ENCODE results near the gene ZNF280D. TPM values are rescaled to one million over a fixed set of nuclear protein-coding genes. Genes with fewer than 3 reads are reported as not detected.

The ZNF280D gene
- total and polyA plus RNA-seq, 2 of the 4 experiments (the other 2 are of a cell fraction) = 8.3 to 21.0 TPM

DNA sequence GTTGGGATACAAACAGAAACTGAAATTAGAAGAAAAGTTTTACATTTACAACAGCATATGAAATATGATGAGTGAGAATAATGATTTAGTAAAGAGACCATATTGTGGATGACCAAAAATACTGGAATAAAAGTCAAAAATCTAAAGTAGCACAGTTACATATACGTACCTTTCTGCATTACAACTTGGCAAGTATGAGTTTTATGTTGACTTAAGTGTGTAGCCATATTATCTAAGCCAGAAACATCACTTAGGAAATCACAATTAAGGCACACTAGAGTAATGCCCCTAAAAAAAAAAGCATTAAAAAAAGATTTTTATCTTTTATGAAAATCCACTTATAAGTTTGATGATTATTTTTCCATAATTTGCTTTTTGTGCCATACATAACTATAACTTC, 79.1 kb downstream of the ZNF280D start:
- H3K9me3 ChIP-seq (ENCODE audit: control insufficient read depth, insufficient read depth, low read length) = no peaks in the 10 kb centered on the region
- no peaks in the 10 kb centered on the region for H3K27me3 ChIP-seq (ENCODE audit: control insufficient read depth, insufficient read depth, low read length)
- no peak overlapping the region for H2AK5ac ChIP-seq (ENCODE audit: low read depth, low read length)
- no peak overlapping the region for H2AFZ ChIP-seq (replicated peaks; ENCODE audit: low read length, poor library complexity)
- H3K4me2 ChIP-seq (ENCODE audit: low read depth, low read length) = no peak overlapping the region
- no peak overlapping the region for H2BK15ac ChIP-seq (ENCODE audit: low read depth, low read length)
- ATAC-seq (ENCODE audit: low read depth) (no peak), DNase-seq (no peak)
- dilution Hi-C loops (cut with HindIII; ENCODE audit: low sequenced_read_pairs, unreplicated experiment) = no loop called here
- TF ChIP-seq FOS (IDR thresholded peaks at IDR 0.05; ENCODE audit: low read depth, low read length) (no peak), POLR2A (IDR thresholded peaks at IDR 0.05; ENCODE audit: low read depth, low read length) (no peak), NFE2L2 (IDR thresholded peaks at IDR 0.05; ENCODE audit: low read depth, low read length) (no peak), SMC3 (IDR thresholded peaks at IDR 0.05; ENCODE audit: low read depth, low read length) (no peak), RAD21 (IDR thresholded peaks at IDR 0.05; ENCODE audit: low read length) (no peak), MXI1 (IDR thresholded peaks at IDR 0.05; ENCODE audit: borderline replicate concordance, low read depth, low read length) (no peak)
- TF ChIP-seq, protein P1, sequence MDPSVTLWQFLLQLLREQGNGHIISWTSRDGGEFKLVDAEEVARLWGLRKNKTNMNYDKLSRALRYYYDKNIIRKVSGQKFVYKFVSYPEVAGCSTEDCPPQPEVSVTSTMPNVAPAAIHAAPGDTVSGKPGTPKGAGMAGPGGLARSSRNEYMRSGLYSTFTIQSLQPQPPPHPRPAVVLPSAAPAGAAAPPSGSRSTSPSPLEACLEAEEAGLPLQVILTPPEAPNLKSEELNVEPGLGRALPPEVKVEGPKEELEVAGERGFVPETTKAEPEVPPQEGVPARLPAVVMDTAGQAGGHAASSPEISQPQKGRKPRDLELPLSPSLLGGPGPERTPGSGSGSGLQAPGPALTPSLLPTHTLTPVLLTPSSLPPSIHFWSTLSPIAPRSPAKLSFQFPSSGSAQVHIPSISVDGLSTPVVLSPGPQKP (IDR thresholded peaks at IDR 0.05; ENCODE audit: borderline replicate concordance, low read depth, low read length) = no peak
- peaks cover 6% of the 10 kb centered on the region for H3K36me3 ChIP-seq (ENCODE audit: control insufficient read depth, insufficient read depth, low read length)
- H3K79me1 ChIP-seq (ENCODE audit: low read depth in 1 of 2, low read length in 2 of 2) = no peaks in the 10 kb centered on the region; a peak in 2 of 4 replicates
- no peak overlapping the region for H3K27ac ChIP-seq (ENCODE audit: insufficient read depth, low read length)
- H2AK9ac ChIP-seq (replicated peaks; ENCODE audit: low read depth, low read length, poor library complexity) = no peak overlapping the region
- H3K23ac ChIP-seq (ENCODE audit: low read depth, low read length) = no peak overlapping the region
- H3K4me1 ChIP-seq (ENCODE audit: control insufficient read depth, insufficient read depth, low read length) = no peaks in the 10 kb centered on the region
- no peak overlapping the region for H3K4me3 ChIP-seq (ENCODE audit: insufficient read depth, low read depth, low read length)
- H2BK120ac ChIP-seq (ENCODE audit: low read depth, low read length) = no peak overlapping the region
- BruUV-seq (replicated peaks) = no TSS peak
- H4K5ac ChIP-seq (ENCODE audit: low read depth, low read length) = no peak overlapping the region
- H3K14ac ChIP-seq (replicated peaks; ENCODE audit: low read depth, low read length) = no peak overlapping the region
- CTCF ChIA-PET = no interaction called here
- H3K18ac ChIP-seq (ENCODE audit: low read depth, low read length) = no peak overlapping the region
- H2BK5ac ChIP-seq (ENCODE audit: low read depth, low read length, poor library complexity, severe bottlenecking) = no peak overlapping the region
- no peak overlapping the region for H3K9ac ChIP-seq (ENCODE audit: low read depth, low read length)
- no peaks in the 10 kb centered on the region for H3K9me1 ChIP-seq (ENCODE audit: insufficient read depth, low read length)
- POLR2A ChIA-PET (ENCODE audit: unreplicated experiment) = no interaction called here
- WGBS, 2 experiments (ENCODE audit: extremely low coverage in 2 of 2, insufficient read length in 1 of 2) = no CpG with 5 or more reads among the region's 1 CpG
- no peak overlapping the region for H3K4ac ChIP-seq (ENCODE audit: low read depth, low read length)
- no peak overlapping the region for H3K56ac ChIP-seq (ENCODE audit: extremely low read depth, insufficient read depth, low read length)
- in situ Hi-C loops (cut with MboI; ENCODE audit: low sequenced_read_pairs) = no loop called here
- H4K20me1 ChIP-seq (ENCODE audit: insufficient read depth, low read length) = no peaks in the 10 kb centered on the region
- H4K91ac ChIP-seq (ENCODE audit: insufficient read depth, low read depth, low read length) = no peak overlapping the region
- intact Hi-C loops (cut with micrococcal nuclease) = no loop called here
- no peak overlapping the region for H4K8ac ChIP-seq (ENCODE audit: low read depth in 2 of 2, low read length in 2 of 2)
- H2BK20ac ChIP-seq (ENCODE audit: low read depth, low read length) = no peak overlapping the region
